K562 (cell line): Measurements from ENCODE around the gene RALB. TPM values are rescaled to one million over a fixed set of nuclear protein-coding genes. Genes with fewer than 3 reads are reported as not detected.

ENCODE experiments used
- BACH1 ChIP-seq: fragments of 200-800 bp; sonication (Bioruptor generic); IDR thresholded peaks from 2 replicates; pipeline ENCODE4 v1.6.1; 2016; ENCODE audit warnings: missing genetic modification characterization, missing compliant biosample characterization
- BRD4 ChIP-seq: fragments of 200-600 bp; sonication (generic); IDR thresholded peaks from 2 replicates; pipeline ENCODE4 v1.6.1; 2017; ENCODE audit warnings: inconsistent platforms
- HCFC1 ChIP-seq: IDR thresholded peaks from 2 replicates; pipeline ENCODE4 v1.6.1; 2012; ENCODE audit warnings: low read depth, low read length, improper control_type of control experiment
- MAFG ChIP-seq: fragments of 450-650 bp; conservative IDR thresholded peaks from 2 replicates; pipeline ENCODE4 v1.6.1; 2016; ENCODE audit warnings: missing genetic modification characterization, missing compliant biosample characterization
- NFATC3 ChIP-seq: fragments of 450-650 bp; IDR thresholded peaks from 2 replicates; pipeline ENCODE4 v1.6.1; 2017; ENCODE audit warnings: mild to moderate bottlenecking
- ZEB2 ChIP-seq: fragments of 450-650 bp; IDR thresholded peaks from 2 replicates; pipeline ENCODE4 v1.6.1; 2016
- ZNF444 ChIP-seq: fragments of 250-450 bp; sonication (Bioruptor Pico); IDR thresholded peaks from 2 replicates; pipeline ENCODE4 v1.4.0; 2020; ENCODE audit warnings: mild to moderate bottlenecking, moderate library complexity
- ZNF707 ChIP-seq: fragments of 250-450 bp; sonication (Bioruptor Pico); conservative IDR thresholded peaks from 2 replicates; pipeline ENCODE4 v1.8.0; 2022; ENCODE audit warnings: inconsistent platforms, mild to moderate bottlenecking, moderate library complexity
- polyA plus RNA-seq, 8 experiments: library from polyadenylated mRNA; depleted of rRNA in 4 of 8; stranded (reverse) in 5 of 8; unstranded in 3 of 8; fragments of >200 nt; fragmentation: Nextera tagmentation in 2 of 8; fragmentation: Illumina TruSeq in 1 of 8; extraction: Ambion mirVana in 2 of 8; extraction: Trizol in 1 of 8; gene quantifications; 2 replicates each; pipeline versions ENCODE4 v1.2.1 to v1.2.3, GENCODE V29; 2011 to 2014; ENCODE audit warnings: inconsistent platforms in 1 of 8, missing spikeins in 1 of 8
- total RNA-seq, 7 experiments: library from RNA; depleted of rRNA in 6 of 7; stranded (reverse); fragments of >200 nt in 6 of 7; fragmentation: Illumina TruSeq in 2 of 7; extraction: Trizol in 2 of 7; gene quantifications; 2 replicates each; pipeline versions ENCODE4 v1.2.1 to v1.2.3, GENCODE V29; 2011 to 2021; ENCODE audit warnings: low replicate concordance in 1 of 7
- TF ChIP-seq, protein P1 (sequence below), 3 experiments: fragments of 200-800 bp in 1 of 3; fragments of 250-450 bp in 1 of 3; fragments of 450-650 bp in 1 of 3; sonication (Bioruptor Pico) in 1 of 3; sonication (Bioruptor generic) in 1 of 3; formaldehyde crosslinking in 1 of 3; IDR thresholded peaks; 2 replicates each; pipeline versions ENCODE4 v1.6.1 to v1.8.0; 2016 to 2022; ENCODE audit warnings: mild to moderate bottlenecking in 2 of 3, missing genetic modification characterization in 2 of 3, missing compliant biosample characterization in 1 of 3, moderate library complexity in 1 of 3
- TF ChIP-seq, protein P2 (sequence below): fragments of 250-450 bp; sonication (Bioruptor Pico); IDR thresholded peaks from 2 replicates; pipeline ENCODE4 v1.4.0; 2020; ENCODE audit warnings: mild to moderate bottlenecking, moderate library complexity
- TF ChIP-seq, protein P3 (sequence below): sonication (generic); formaldehyde crosslinking; IDR thresholded peaks from 2 replicates; pipeline ENCODE4 v1.8.0; 2023; ENCODE audit warnings: missing genetic modification reagents, mild to moderate bottlenecking, borderline replicate concordance
- TF ChIP-seq, protein P4 (sequence below): fragments of 450-650 bp; IDR thresholded peaks from 2 replicates; pipeline ENCODE4 v1.6.1; 2016; ENCODE audit warnings: mild to moderate bottlenecking
- TF ChIP-seq, protein P5 (sequence below), 2 experiments: fragments of 450-650 bp in 1 of 2; sonication (generic) in 1 of 2; formaldehyde crosslinking in 1 of 2; IDR thresholded peaks in 1 of 2; conservative IDR thresholded peaks in 1 of 2; 2 replicates each; pipeline versions ENCODE4 v1.6.1 to v1.8.1; 2016 to 2023; ENCODE audit warnings: mild to moderate bottlenecking in 2 of 2, moderate library complexity in 2 of 2, inconsistent platforms in 1 of 2, missing genetic modification reagents in 1 of 2

Gene RALB
- total and polyA plus RNA-seq, 9 of the 15 experiments (the other 6 are each of a cell fraction or from before 2014, with no cell fraction given), result 14.8 to 65.6 (median 38.4) TPM

DNA sequence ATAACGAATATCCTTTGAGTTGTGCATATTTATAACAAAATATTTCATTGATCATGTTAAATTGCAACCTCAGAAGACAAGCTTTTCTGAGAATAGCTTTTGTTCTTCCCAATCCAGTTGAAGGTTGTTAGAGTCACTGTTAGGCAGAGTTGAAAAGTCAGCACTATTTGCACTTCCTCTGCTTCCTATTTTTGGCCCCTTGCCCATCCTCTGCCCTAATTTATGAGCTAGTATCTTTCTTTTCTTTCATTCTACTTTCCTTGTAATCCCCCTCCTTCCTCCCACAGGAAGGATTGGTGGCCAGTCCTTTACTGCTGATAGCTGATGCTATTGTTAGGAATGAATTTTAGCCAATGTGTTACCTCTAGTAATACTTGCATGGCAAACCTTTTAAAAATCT is 4.9 kb downstream of the RALB start (continued):
- TF ChIP-seq, protein P1, sequence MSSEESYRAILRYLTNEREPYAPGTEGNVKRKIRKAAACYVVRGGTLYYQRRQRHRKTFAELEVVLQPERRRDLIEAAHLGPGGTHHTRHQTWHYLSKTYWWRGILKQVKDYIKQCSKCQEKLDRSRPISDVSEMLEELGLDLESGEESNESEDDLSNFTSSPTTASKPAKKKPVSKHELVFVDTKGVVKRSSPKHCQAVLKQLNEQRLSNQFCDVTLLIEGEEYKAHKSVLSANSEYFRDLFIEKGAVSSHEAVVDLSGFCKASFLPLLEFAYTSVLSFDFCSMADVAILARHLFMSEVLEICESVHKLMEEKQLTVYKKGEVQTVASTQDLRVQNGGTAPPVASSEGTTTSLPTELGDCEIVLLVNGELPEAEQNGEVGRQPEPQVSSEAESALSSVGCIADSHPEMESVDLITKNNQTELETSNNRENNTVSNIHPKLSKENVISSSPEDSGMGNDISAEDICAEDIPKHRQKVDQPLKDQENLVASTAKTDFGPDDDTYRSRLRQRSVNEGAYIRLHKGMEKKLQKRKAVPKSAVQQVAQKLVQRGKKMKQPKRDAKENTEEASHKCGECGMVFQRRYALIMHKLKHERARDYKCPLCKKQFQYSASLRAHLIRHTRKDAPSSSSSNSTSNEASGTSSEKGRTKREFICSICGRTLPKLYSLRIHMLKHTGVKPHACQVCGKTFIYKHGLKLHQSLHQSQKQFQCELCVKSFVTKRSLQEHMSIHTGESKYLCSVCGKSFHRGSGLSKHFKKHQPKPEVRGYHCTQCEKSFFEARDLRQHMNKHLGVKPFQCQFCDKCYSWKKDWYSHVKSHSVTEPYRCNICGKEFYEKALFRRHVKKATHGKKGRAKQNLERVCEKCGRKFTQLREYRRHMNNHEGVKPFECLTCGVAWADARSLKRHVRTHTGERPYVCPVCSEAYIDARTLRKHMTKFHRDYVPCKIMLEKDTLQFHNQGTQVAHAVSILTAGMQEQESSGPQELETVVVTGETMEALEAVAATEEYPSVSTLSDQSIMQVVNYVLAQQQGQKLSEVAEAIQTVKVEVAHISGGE (CRISPR knock-in tag; IDR thresholded peaks at IDR 0.05), result no peak
- TF ChIP-seq, protein P2, sequence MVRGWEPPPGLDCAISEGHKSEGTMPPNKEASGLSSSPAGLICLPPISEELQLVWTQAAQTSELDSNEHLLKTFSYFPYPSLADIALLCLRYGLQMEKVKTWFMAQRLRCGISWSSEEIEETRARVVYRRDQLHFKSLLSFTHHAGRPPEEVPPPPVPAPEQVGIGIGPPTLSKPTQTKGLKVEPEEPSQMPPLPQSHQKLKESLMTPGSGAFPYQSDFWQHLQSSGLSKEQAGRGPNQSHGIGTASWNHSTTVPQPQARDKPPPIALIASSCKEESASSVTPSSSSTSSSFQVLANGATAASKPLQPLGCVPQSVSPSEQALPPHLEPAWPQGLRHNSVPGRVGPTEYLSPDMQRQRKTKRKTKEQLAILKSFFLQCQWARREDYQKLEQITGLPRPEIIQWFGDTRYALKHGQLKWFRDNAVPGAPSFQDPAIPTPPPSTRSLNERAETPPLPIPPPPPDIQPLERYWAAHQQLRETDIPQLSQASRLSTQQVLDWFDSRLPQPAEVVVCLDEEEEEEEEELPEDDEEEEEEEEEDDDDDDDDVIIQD (CRISPR knock-in tag), result no peak
- TF ChIP-seq, protein P3, sequence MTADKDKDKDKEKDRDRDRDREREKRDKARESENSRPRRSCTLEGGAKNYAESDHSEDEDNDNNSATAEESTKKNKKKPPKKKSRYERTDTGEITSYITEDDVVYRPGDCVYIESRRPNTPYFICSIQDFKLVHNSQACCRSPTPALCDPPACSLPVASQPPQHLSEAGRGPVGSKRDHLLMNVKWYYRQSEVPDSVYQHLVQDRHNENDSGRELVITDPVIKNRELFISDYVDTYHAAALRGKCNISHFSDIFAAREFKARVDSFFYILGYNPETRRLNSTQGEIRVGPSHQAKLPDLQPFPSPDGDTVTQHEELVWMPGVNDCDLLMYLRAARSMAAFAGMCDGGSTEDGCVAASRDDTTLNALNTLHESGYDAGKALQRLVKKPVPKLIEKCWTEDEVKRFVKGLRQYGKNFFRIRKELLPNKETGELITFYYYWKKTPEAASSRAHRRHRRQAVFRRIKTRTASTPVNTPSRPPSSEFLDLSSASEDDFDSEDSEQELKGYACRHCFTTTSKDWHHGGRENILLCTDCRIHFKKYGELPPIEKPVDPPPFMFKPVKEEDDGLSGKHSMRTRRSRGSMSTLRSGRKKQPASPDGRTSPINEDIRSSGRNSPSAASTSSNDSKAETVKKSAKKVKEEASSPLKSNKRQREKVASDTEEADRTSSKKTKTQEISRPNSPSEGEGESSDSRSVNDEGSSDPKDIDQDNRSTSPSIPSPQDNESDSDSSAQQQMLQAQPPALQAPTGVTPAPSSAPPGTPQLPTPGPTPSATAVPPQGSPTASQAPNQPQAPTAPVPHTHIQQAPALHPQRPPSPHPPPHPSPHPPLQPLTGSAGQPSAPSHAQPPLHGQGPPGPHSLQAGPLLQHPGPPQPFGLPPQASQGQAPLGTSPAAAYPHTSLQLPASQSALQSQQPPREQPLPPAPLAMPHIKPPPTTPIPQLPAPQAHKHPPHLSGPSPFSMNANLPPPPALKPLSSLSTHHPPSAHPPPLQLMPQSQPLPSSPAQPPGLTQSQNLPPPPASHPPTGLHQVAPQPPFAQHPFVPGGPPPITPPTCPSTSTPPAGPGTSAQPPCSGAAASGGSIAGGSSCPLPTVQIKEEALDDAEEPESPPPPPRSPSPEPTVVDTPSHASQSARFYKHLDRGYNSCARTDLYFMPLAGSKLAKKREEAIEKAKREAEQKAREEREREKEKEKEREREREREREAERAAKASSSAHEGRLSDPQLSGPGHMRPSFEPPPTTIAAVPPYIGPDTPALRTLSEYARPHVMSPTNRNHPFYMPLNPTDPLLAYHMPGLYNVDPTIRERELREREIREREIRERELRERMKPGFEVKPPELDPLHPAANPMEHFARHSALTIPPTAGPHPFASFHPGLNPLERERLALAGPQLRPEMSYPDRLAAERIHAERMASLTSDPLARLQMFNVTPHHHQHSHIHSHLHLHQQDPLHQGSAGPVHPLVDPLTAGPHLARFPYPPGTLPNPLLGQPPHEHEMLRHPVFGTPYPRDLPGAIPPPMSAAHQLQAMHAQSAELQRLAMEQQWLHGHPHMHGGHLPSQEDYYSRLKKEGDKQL (CRISPR knock-in tag), result no peak
- TF ChIP-seq ZNF707 (CRISPR knock-in tag) (no peak), BRD4 (no peak), BACH1 (tag) (no peak), NFATC3 (no peak), ZNF444 (CRISPR knock-in tag) (no peak), MAFG (peak; percentile 65), HCFC1 (no peak), ZEB2 (no peak)
- TF ChIP-seq, protein P4, sequence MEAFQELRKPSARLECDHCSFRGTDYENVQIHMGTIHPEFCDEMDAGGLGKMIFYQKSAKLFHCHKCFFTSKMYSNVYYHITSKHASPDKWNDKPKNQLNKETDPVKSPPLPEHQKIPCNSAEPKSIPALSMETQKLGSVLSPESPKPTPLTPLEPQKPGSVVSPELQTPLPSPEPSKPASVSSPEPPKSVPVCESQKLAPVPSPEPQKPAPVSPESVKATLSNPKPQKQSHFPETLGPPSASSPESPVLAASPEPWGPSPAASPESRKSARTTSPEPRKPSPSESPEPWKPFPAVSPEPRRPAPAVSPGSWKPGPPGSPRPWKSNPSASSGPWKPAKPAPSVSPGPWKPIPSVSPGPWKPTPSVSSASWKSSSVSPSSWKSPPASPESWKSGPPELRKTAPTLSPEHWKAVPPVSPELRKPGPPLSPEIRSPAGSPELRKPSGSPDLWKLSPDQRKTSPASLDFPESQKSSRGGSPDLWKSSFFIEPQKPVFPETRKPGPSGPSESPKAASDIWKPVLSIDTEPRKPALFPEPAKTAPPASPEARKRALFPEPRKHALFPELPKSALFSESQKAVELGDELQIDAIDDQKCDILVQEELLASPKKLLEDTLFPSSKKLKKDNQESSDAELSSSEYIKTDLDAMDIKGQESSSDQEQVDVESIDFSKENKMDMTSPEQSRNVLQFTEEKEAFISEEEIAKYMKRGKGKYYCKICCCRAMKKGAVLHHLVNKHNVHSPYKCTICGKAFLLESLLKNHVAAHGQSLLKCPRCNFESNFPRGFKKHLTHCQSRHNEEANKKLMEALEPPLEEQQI, result no peak
- TF ChIP-seq, protein P5, sequence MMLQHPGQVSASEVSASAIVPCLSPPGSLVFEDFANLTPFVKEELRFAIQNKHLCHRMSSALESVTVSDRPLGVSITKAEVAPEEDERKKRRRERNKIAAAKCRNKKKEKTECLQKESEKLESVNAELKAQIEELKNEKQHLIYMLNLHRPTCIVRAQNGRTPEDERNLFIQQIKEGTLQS (IDR thresholded peaks at IDR 0.05), result no peak
- TF ChIP-seq, protein P5 (CRISPR knock-in tag; conservative IDR thresholded peaks at IDR 0.05), result no peak
